GM23338 (cell line): ENCODE data around the gene THBS1. TPM values are rescaled to one million over a fixed set of nuclear protein-coding genes. Genes with fewer than 3 reads are reported as not detected.

ENCODE experiments used
- ATAC-seq: fragments of 200-7000 bp; cut with Tn5 transposase; 3 replicates; pipeline ENCODE4 v1.9.1; 2020
- DNase-seq: peaks from one replicate; pipeline ENCODE4 v3.0.0-alpha.2; 2015; ENCODE audit warnings: low spot score
- H2AFZ ChIP-seq: fragments of 200-600 bp; sonication (generic); 2 replicates; pipeline ENCODE4 v1.8.0; 2016; ENCODE audit warnings: antibody characterized with exemption, mild to moderate bottlenecking, moderate library complexity
- H3F3A ChIP-seq: fragments of 200-600 bp; sonication (generic); replicated peaks from 2 replicates; pipeline ENCODE4 v1.8.0; 2017; ENCODE audit warnings: antibody characterized with exemption, mixed run types, low read depth
- H3K27ac ChIP-seq: fragments of 200-600 bp; sonication (generic); 2 replicates; pipeline ENCODE4 v1.6.1; 2016; ENCODE audit warnings: low read depth
- H3K27me3 ChIP-seq: fragments of 200-600 bp; sonication (generic); 2 replicates; pipeline ENCODE4 v1.8.0; 2016; ENCODE audit warnings: mild to moderate bottlenecking, mixed run types, moderate library complexity; ENCODE audit not compliant: insufficient read depth
- H3K36me3 ChIP-seq: fragments of 200-600 bp; sonication (generic); 2 replicates; pipeline ENCODE4 v1.8.0; 2016; ENCODE audit warnings: mild to moderate bottlenecking; ENCODE audit not compliant: insufficient read depth
- H3K4me1 ChIP-seq: fragments of 200-600 bp; sonication (generic); 2 replicates; pipeline ENCODE4 v1.8.0; 2016; ENCODE audit warnings: mild to moderate bottlenecking, moderate library complexity; ENCODE audit not compliant: insufficient read depth
- H3K4me2 ChIP-seq: fragments of 200-600 bp; sonication (generic); 2 replicates; pipeline ENCODE4 v1.7.1; 2017; ENCODE audit warnings: mixed run types
- H3K4me3 ChIP-seq: fragments of 200-600 bp; sonication (generic); 2 replicates; pipeline ENCODE4 v1.6.1; 2016; ENCODE audit warnings: mixed run types
- H3K79me2 ChIP-seq: fragments of 200-600 bp; sonication (generic); replicated peaks from 2 replicates; pipeline ENCODE4 v1.8.0; 2017; ENCODE audit warnings: mild to moderate bottlenecking; ENCODE audit not compliant: insufficient read depth
- H3K9me2 ChIP-seq: fragments of 200-600 bp; sonication (generic); 2 replicates; pipeline ENCODE4 v1.8.0; 2017; ENCODE audit not compliant: insufficient read depth
- H4K20me1 ChIP-seq: fragments of 200-600 bp; sonication (generic); replicated peaks from 2 replicates; pipeline ENCODE4 v1.8.0; 2017; ENCODE audit warnings: mild to moderate bottlenecking; ENCODE audit not compliant: insufficient read depth
- H3K27ac Mint-ChIP-seq: 2 replicates; pipeline ENCODE4 v1.8.0; 2020; ENCODE audit warnings: inconsistent platforms, mild to moderate bottlenecking, moderate library complexity, mixed read lengths
- H3K27me3 Mint-ChIP-seq: 3 replicates; pipeline ENCODE4 v1.8.0; 2022; ENCODE audit warnings: low read depth, mild to moderate bottlenecking, moderate library complexity, mixed read lengths, inconsistent platforms; ENCODE audit not compliant: insufficient read depth, poor library complexity
- H3K36me3 Mint-ChIP-seq: 3 replicates; pipeline ENCODE4 v1.8.0; 2021; ENCODE audit warnings: low read depth, mild to moderate bottlenecking, inconsistent platforms, moderate library complexity, mixed read lengths
- H3K4me1 Mint-ChIP-seq: 3 replicates; pipeline ENCODE4 v1.8.0; 2020; ENCODE audit warnings: mild to moderate bottlenecking, inconsistent platforms, mixed read lengths
- H3K4me3 Mint-ChIP-seq: 3 replicates; pipeline ENCODE4 v1.8.0; 2021; ENCODE audit warnings: moderate library complexity, mild to moderate bottlenecking, inconsistent platforms, mixed read lengths
- H3K9me3 Mint-ChIP-seq: 3 replicates; pipeline ENCODE4 v1.8.0; 2020; ENCODE audit warnings: moderate library complexity, mild to moderate bottlenecking, inconsistent platforms, mixed read lengths
- EZH2 ChIP-seq: fragments of 200-600 bp; sonication (generic); IDR thresholded peaks from one replicate; pipeline ENCODE4 v1.8.0; 2017; ENCODE audit warnings: antibody characterized with exemption, mild to moderate bottlenecking, low read depth; ENCODE audit not compliant: unreplicated experiment
- JUNB ChIP-seq: IDR thresholded peaks from one replicate; pipeline ENCODE4 v1.6.1; 2016; ENCODE audit warnings: antibody characterized with exemption; ENCODE audit not compliant: unreplicated experiment
- NANOG ChIP-seq: IDR thresholded peaks from 2 replicates; pipeline ENCODE4 v1.6.1; 2016; ENCODE audit warnings: antibody characterized with exemption, borderline replicate concordance
- POLR2AphosphoS5 ChIP-seq: IDR thresholded peaks from 2 replicates; pipeline ENCODE4 v1.6.1; 2016; ENCODE audit warnings: antibody characterized with exemption, low read depth
- REST ChIP-seq: IDR thresholded peaks from one replicate; pipeline ENCODE4 v1.6.1; 2018; ENCODE audit warnings: antibody characterized with exemption; ENCODE audit not compliant: unreplicated experiment
- STAT1 ChIP-seq: IDR thresholded peaks from one replicate; pipeline ENCODE4 v1.6.1; 2016; ENCODE audit warnings: antibody characterized with exemption; ENCODE audit not compliant: unreplicated experiment
- ZNF331 ChIP-seq: fragments of 250-450 bp; sonication (Bioruptor Pico); IDR thresholded peaks from 2 replicates; pipeline ENCODE4 v1.5.0; 2020; ENCODE audit warnings: low read depth, mild to moderate bottlenecking, moderate library complexity
- polyA plus RNA-seq: library from polyadenylated mRNA; unstranded; fragments of >200 nt; fragmentation: Nextera tagmentation; extraction: Ambion mirVana; gene quantifications from 2 replicates; pipeline ENCODE4 v1.2.1, GENCODE V29; 2016
- total RNA-seq: library from RNA; depleted of rRNA; stranded (reverse); fragments of >200 nt; shearing (Covaris generic); gene quantifications from 2 replicates; pipeline ENCODE4 v1.2.3, GENCODE V29; 2014

The THBS1 gene
- total and polyA plus RNA-seq, 2 experiments from 2014 or later: 21.7 to 81.9 TPM

DNA sequence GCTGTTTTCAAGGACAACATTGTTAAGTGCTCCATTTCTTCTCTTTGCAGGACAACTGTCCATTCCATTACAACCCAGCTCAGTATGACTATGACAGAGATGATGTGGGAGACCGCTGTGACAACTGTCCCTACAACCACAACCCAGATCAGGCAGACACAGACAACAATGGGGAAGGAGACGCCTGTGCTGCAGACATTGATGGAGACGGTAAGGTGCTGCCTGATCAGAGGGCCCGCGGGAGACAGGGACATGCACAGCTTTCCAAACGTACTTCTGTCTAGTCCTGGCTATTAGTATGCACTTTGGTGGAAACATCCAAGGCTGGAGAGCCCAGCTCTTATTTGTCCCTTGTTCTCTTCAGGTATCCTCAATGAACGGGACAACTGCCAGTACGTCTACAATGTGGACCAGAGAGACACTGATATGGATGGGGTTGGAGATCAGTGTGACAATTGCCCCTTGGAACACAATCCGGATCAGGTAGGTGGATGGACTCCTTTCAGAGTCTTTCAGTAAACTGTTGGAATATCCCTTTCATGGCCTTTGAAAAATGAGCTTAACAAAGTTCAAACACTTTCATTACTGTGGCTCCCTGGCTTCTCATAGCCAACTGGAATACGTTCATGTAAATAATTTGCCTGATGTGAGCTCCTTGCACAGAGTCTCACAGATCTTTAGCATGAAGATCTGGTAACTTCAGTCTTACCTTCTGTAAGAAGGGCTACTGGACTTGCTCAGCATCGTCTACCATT lies 10.4 kb downstream of the THBS1 start:
- ATAC-seq (no peak), DNase-seq (no peak)
- Histone ChIP-seq H2AFZ (no peak overlapping the region), H4K20me1 (peaks cover 8% of the 10 kb centered on the region; the same call in 1 of the 2 replicates), H3K4me3 (no peak overlapping the region), H3K27ac (no peak overlapping the region), H3K79me2 (no peaks in the 10 kb centered on the region), H3K36me3 (peaks cover 98% of the 10 kb centered on the region), H3K4me1 (no peaks in the 10 kb centered on the region), H3F3A (no peaks in the 10 kb centered on the region), H3K27me3 (no peaks in the 10 kb centered on the region), H3K4me2 (no peak overlapping the region), H3K9me2 (no peaks in the 10 kb centered on the region)
- peaks cover 8% of the 10 kb centered on the region; the same call in 2 of the 3 replicates for H3K4me1 Mint-ChIP-seq
- no peak for TF ChIP-seq POLR2AphosphoS5
- peaks cover 95% of the 10 kb centered on the region for H3K36me3 Mint-ChIP-seq
- H3K27me3 Mint-ChIP-seq: peaks cover 1% of the 10 kb centered on the region
- H3K9me3 Mint-ChIP-seq: no peaks in the 10 kb centered on the region
- no peak overlapping the region for H3K27ac Mint-ChIP-seq
- H3K4me3 Mint-ChIP-seq: no peak overlapping the region

- H3K4me3 ChIP-seq: no peak overlapping the region
- no peaks in the 10 kb centered on the region for H3K4me1 ChIP-seq
- ATAC-seq (no peak), DNase-seq (no peak)
- no peak overlapping the region for H2AFZ ChIP-seq
- no peak overlapping the region for H3K27ac Mint-ChIP-seq
- no peaks in the 10 kb centered on the region for H3K9me3 Mint-ChIP-seq
- H3K9me2 ChIP-seq: no peaks in the 10 kb centered on the region
- H3K27ac ChIP-seq: no peak overlapping the region
- TF ChIP-seq STAT1 (no peak), ZNF331 (CRISPR knock-in tag) (no peak), NANOG (no peak), EZH2 (no peak)
- peaks cover 1% of the 10 kb centered on the region for H3K27me3 Mint-ChIP-seq
- no peaks in the 10 kb centered on the region for H3F3A ChIP-seq
- H3K36me3 ChIP-seq: peaks cover 97% of the 10 kb centered on the region
- H4K20me1 ChIP-seq: peaks cover 8% of the 10 kb centered on the region; the same call in 1 of the 2 replicates
- H3K4me1 Mint-ChIP-seq: peaks cover 11% of the 10 kb centered on the region; the same call in 2 of the 3 replicates
- H3K36me3 Mint-ChIP-seq: peaks cover 93% of the 10 kb centered on the region
- no peaks in the 10 kb centered on the region for H3K79me2 ChIP-seq
- H3K27me3 ChIP-seq: no peaks in the 10 kb centered on the region
- no peak overlapping the region for H3K4me3 Mint-ChIP-seq
- no peak overlapping the region for H3K4me2 ChIP-seq
Observed at GRCh38 chr15:39591896-39592315, 11.0 kb downstream of the THBS1 start.

- Histone ChIP-seq H3K9me2 (no peaks in the 10 kb centered on the region), H3K27me3 (no peaks in the 10 kb centered on the region), H3K27ac (no peak overlapping the region), H3K4me1 (no peaks in the 10 kb centered on the region), H2AFZ (no peak overlapping the region), H3K36me3 (peaks cover 91% of the 10 kb centered on the region), H3K4me2 (no peak overlapping the region), H3K4me3 (no peak overlapping the region), H4K20me1 (peaks cover 8% of the 10 kb centered on the region; the same call in 1 of the 2 replicates), H3F3A (no peaks in the 10 kb centered on the region), H3K79me2 (no peaks in the 10 kb centered on the region)
- Mint-ChIP-seq H3K4me1 (peaks cover 11% of the 10 kb centered on the region; the same call in 2 of the 3 replicates), H3K27me3 (peaks cover 1% of the 10 kb centered on the region), H3K9me3 (no peaks in the 10 kb centered on the region), H3K27ac (no peak overlapping the region), H3K36me3 (peaks cover 87% of the 10 kb centered on the region), H3K4me3 (no peak overlapping the region)
- ATAC-seq (no peak), DNase-seq (no peak)
- TF ChIP-seq REST (no peak), JUNB (no peak)
Observed at GRCh38 chr15:39592500-39592899, 11.6 kb downstream of the THBS1 start.
